Hypothalamus (tissue), 51 donors: ENCODE measurements around the gene TPRN.
A peak's percentile ranks its signal among the peaks of the same experiment; 100 is the strongest.

ENCODE experiments used
- DNase-seq, 51 donors: peaks; one replicate each; lab custom pipeline; 2025; lab: John Stamatoyannopoulos, UW

The TPRN gene

DNA sequence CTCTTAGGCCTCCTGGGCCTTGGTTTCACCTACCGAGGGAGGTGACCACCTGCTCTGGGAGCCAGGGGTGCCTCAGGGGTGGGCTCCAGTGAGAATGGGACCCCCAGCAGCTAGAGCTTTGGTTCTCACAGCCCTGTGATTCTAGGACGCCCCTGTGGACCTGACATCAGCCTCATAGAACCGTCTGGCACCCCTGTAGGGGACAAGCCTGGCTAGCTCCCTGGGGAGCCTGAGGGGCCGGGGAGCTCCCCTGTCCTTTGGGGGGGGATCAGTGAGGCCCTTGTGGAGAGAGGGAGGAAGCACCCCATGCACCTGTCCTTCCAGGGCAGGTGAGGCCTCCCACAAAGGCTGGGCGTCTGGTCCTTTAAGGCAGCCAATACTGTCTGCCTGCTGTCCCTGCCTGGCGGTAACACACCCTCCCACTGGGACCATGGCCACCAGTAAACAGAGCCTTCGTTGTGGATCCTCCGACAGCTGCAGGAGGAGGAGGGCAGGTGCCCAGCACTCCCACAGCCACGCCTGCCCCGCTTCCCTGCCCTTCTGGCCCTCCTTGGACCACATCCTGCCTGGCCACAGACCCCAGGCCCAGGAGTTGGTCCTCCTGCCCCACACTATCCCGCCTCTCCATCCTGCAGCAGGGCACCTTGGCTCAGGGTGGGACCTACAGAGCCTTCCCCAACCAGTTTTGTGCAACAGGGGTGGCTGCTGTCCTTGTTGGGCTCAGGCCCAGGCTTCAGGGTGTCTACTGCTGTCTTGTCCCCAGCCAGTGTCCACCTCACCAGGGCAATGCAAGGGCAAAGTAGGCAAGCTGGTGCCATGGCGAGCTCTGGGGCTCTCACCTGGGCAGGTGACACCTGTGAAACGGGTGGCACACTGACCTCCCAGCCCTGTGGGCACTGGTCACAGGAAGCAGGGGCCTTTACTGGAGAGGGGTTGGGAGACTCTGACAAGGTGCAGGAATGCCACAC is 37.5 kb upstream of the TPRN start:
- DNase-seq, result peak in 40 of 51 donors; percentile 19 to 86 (median 57)

DNA sequence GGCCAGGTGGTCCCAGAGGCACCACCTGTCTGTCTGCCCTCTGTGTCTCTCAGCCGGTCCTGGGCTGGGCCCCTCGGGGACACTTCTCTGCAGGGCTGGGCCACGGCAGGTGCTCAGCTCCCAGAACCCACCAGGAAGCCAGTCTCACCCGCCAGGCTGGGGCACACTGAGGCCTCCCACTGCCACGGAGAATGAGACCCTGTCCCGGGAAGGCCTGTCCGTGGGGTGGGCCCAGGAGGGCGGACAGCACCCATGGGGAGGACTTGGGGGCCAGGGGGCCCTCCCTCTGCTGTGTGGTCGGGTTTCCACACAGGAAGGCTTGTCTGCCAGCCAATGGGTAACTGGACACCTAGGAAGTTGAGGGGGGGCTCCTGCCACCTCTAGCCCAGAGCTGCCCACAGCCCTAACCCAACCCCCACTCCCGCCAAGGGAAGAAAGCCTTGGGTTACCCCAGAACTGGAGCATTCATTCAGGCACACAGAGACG is 36.4 kb upstream of the TPRN start:
- DNase-seq, result peak in 3 of 51 donors; percentile 18 to 30 (median 18)

DNA sequence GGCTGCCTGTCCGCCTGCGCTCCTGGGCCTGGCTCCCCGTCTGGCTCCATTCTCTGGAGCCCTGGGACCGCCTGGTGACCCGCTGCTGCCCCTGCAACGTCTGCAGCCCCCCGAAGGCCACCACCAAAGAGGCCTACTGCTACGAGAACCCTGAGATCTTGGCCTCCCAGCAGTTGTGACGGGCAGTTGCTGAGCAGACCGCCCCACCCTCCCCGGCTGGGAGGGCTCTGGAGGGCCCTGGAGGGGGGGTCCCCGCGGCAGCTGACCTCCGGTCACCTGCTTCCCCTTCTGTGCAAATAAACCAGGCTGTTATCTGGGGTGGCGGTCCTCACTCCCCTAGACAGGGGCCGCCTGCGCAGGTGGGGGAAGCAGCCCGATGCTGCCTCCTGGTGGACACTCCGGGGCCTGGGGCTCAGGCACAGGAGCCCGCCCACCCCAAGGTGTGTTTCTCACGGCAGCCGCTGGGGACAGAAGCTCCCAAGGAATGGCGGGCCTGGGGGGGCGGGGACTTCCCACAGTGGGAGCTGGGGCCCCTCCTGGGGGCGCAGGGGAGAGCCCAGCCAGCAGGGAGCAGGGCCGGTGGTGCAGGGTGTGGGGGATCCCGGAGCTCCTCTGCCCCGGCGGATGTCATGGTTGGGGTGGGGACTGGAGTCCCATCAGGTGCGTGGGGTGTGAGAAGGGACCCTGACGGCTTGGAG is 35.8 kb upstream of the TPRN start:
- DNase-seq, result peak in 50 of 51 donors; percentile 10 to 89 (median 68)

DNA sequence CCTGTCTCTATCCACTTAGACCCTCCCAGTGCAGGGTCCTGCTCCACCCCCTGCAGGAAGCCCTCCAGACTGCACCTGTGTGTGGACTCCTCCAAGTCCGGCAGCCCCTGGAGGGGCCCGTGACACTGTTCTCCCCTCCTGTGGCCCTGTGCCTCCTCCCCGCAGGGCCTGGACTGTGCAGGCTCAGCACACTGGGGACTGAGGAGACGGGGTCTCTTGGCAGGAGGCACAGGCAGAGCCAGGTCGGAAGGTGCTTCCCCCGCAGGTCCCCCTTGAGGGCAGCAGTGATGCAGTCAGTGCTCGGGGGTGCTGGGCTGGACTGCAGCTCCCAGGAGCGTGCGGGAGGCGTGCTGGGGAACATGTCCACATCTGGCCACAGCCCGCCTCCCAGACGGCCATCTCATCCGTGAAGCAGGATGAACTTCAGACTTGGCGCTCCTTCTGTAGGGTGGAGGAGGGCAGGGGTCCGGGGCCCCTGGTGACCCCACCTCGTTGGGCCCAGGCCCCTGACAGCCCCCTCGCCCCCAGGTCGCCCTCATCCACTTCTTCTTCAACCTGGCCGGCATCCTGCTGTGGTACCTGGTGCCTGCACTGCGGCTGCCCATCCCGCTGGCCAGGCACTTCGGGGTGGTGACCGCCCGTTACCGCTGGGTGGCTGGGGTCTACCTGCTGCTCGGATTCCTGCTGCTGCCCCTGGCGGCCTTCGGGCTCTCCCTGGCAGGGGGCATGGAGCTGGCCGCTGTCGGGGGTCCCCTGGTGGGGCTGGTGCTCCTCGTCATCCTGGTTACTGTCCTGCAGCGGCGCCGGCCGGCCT is 35.1 kb upstream of the TPRN start:
- DNase-seq, result no peak

DNA sequence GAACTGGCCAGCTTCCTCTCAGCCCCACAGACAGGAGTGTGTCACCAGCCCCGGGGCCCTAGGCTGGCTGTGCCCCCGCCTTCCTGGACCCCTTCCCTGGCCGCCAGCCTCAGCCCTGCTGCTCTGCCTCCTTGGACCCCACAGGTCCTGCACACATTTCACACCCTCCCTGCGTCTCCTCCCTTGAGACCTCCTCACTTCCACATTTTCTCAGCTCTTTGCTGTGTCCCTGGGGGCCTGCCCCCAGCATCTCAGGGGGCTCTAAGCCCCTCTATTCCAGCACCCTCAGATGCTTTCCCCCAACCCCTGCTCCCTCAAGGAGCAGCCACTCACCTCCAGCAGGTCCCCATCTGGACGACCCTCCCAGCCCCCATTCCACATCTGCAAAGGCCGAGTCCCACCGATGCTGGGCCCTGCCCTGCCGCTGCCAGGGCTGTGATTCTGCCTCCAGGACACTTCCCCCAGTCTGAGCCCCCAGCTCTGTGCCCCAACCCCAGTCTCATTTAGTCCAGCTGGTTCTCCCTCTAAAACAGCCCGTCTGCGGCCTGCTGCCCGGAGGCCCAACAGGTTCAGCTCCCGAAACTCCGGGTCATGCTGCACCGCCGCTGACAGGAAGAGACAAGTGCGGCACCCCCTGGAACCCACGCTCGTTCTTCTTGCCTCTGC is 34.4 kb upstream of the TPRN start:
- DNase-seq, result no peak

DNA sequence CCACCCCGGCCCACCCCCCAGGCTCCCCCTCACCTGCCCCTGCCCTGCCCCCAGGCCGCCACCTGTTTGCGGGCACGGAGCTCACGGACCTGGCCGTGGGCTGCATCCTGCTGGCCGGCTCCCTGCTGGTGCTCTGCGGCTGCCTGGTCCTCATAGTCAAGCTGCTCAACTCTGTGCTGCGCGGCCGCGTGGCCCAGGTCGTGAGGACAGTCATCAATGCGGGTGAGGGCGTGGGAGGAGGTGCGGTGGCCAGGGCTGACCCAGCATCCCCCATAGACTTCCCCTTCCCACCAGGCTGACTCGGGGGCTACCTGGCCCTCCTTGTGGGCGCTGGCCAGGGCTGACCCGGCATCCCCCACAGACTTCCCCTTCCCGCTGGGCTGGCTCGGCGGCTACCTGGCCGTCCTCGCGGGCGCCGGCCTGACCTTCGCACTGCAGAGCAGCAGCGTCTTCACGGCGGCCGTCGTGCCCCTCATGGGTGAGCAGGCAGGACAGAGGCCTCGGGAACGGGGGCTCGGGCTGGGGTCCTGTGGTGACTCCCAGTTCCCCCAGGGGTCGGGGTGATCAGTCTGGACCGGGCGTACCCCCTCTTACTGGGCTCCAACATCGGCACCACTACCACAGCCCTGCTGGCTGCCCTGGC is 33.6 kb upstream of the TPRN start:
- no peak for DNase-seq

DNA sequence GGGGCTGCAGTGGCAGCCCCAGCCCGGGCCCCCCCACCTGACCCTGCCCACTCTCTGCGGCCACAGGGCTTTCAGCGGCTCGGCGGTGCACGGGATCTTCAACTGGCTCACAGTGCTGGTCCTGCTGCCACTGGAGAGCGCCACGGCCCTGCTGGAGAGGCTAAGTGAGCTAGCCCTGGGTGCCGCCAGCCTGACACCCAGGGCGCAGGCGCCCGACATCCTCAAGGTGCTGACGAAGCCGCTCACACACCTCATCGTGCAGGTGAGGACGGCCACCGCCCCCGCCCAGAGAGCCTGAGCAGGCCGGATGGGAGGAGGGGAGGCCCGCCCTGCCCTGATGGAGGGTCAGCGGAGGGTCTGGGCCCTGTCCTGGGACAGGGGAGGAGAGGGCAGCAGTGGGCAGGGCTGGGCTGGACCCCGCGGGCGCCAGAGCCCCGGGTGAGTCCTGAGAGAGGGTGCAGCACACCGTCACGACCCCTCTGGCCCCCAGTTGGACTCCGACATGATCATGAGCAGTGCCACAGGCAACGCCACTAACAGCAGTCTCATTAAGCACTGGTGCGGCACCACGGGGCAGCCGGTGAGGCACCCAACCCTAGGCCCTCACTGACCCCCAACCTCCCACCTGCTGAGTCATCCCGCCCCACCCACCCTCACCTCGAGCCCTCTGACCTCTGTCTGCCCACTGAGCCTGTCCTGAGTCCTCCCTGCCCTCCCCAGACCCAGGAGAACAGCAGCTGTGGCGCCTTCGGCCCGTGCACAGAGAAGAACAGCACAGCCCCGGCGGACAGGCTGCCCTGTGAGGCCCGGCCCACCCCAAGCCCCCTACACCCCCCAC is 32.8 kb upstream of the TPRN start:
- DNase-seq, result no peak

DNA sequence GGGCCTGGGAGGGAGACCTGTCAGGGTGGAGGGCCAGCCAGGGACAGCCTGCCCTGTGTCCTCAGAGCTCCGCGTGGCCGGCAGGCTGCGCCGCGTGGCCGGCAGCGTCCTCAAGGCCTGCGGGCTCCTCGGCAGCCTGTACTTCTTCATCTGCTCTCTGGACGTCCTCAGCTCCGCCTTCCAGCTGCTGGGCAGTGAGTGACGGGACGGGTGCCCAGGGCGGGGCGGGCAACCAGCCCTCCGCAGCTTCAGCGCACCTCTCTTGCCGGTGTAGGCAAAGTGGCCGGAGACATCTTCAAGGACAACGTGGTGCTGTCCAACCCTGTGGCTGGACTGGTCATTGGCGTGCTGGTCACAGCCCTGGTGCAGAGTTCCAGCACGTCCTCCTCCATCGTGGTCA is 32.0 kb upstream of the TPRN start:
- no peak for DNase-seq

DNA sequence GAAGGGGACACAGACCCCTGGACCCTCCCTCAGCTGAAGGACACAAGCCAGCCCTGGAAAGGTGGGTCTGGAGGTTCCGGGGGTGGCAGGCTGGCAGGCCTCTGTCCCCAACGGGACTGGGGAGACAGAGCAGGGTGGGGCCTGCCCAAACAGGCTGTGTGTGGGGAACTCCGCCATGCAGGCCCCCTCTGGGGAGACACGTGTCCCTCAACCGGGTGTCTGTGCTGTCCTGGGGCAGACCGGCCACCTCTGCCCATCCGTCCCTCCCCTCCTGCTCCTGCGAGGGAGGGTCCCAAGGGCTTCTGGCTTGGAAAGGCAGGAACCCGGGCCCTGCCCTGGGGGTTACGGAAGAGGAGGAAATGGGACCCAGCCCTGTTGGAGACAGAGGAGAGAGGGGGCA is 31.6 kb upstream of the TPRN start:
- DNase-seq, result no peak

DNA sequence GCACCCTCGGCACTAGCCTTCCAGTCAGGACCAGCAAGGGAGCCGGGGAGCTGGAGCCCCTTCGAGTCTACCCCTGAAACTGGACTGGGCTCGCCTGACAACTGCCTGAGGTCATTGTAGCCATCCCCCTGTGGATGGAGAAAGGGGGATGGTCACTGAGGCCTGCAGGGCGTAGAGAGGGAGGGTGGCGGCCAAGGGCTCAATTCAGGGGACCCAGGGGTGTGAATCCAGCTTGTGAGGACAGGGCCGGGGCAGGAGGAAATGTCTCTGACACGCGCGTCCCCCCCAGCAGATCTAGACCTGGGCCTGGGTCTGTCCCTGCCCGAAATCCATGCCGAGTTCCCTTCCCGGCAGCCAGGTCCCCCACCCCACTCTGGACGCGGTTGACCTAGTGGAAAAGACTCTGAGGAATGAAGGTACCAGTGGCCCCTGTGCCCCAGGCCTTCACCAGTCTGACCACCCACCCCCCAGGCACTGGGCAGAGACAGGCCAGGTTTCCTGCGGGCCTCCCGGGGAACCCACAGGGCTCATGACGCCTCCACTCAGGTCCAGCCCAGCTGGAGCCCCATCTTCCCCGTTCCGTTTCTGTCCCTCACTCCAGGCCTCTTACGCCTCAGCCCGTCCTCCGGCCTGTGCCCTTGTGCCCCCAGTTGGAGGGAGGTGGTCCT is 31.0 kb upstream of the TPRN start:
- DNase-seq, result no peak

DNA sequence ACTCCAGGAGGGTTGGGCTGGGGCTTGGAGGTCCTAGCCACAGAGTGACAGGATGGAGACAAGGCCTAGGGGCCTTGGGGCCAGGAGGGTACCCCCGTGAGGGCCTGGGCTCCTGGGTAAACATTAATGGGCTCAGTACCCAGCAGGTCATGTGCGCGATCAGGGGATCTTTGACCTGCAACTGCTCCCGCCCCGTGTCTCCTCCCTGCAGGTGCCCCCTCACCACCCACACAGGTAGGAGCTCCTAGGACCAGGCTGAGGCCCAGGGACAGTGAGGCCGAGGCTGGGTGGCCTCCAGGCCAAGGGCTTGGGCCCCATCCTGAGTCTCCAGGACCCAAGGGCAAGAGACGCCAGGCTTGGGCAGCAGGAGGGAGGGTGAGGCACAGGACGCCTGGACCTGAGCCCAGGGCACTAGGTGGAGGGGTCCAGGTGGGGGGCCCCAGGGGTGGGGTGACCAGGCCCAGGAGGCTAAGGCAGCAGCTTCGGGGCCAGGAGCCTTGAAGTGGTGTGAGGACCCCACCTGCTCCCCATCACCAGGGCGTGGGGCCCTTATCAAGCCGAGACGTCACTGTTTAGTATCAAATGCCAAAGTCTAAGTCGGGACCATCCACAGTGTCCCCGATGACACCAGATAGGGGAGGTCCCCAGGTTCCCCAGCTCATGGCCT is 30.3 kb upstream of the TPRN start, which contains the start of gene SLC34A3:
SLC34A3 (plus strand) TSS at position 197 of the 667 bp plus-strand sequence. CDS start 802 bp downstream, outside the sequence.
- DNase-seq, result no peak

DNA sequence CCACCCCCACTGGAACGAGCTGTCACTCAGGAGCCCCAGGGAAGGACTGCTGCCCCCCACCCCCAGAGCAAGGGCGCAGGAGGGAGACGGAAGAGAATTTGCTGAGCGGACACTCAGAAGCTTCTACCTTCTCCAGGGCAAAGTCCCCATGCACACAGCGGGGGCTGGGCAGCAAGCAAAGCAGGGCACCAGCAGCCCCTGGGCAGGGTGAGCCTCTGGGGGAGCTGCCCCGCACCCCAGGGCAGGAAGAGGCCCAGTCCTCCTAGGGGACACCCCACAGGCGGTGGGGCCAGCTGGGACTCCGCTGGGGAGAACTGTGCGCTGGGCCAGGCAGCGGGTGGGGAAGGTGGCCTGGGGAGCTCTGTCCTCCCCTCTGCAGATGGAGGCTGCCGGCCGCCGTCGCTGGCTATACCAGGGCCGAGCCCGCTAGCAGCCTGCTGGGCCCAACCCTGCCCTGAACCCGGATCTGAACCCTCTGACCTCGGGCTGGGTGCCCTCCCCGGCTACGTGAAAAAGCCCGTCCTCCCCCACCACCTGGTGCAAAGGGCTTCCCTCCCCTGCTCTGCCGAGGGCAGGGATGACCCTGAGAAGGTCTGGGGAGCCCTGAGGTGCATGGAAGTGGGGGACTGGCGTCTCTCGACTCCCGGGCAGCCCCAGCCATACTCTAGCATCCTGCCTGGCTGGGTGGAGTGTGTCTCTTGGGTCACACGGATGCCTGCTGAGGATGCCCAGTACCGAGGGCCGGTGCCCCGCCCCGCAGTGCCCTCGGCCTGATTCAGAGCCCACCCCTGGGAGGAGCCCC is 29.6 kb upstream of the TPRN start:
- DNase-seq, result no peak

DNA sequence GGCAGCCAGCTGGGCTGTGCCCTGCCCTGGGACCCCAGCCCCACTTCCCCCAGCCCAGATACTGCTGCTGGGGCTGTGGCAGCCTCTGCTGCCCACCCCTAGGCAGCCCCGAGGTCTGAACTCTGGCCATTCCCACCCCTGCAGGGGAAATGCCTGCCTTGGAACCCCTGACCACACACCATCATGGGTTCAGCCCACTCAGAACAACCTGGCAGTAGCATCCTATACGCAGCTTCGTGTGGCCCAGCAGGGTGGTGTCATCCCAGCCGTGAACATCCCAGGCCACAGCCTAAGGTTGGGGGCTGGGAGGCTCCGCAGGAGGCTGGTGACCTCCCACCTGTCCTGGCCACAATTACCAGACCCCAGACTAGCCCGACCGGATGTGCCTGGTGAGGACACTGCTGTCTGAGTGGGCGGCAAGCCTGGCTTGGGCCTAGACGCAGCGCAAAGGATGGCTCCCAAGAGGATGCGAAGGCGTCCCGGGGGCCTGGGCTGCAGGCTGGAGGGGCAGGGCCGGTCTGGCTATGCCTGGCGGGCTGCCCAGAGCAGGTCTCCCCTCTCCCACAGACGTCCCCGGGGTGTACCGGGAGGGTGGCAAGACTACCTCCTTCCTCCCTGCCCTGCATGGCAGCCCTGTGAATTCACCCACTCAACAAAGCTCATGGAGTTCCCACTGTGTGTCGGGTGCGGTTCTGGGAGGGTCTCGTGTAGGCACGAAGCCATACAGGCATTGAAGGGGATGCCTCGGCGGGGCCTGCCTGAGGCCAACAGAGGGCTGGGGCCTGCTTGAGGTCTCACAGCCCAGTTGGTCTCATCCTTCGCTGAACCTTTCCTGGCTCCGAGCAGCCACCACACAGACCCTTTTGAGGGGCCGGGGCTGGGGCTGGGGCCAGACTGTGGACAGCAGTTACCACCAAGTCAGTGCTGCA is 28.7 kb upstream of the TPRN start:
- DNase-seq, result no peak

DNA sequence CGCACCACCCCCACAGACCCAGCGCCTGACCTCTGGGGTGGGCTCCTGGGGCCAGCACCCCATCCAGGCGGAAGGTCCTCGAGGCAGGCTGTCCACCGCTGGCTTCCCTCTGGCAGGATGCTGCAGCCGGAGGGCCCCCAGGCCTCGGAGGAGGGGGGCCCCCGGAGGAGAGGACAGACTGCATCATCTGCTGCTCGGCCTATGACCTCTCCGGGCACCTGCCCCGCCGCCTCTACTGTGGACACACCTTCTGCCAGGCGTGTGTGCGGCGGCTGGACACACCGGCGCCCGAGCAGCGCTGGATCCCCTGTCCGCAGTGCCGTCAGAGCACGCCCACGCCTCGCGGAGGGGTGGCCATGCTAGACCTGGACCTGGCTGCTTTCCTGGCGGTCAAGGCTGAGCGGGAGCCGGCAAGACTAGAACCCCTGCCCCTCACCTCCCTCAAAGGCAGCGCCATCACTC is 28.0 kb upstream of the TPRN start:
- no peak for DNase-seq

DNA sequence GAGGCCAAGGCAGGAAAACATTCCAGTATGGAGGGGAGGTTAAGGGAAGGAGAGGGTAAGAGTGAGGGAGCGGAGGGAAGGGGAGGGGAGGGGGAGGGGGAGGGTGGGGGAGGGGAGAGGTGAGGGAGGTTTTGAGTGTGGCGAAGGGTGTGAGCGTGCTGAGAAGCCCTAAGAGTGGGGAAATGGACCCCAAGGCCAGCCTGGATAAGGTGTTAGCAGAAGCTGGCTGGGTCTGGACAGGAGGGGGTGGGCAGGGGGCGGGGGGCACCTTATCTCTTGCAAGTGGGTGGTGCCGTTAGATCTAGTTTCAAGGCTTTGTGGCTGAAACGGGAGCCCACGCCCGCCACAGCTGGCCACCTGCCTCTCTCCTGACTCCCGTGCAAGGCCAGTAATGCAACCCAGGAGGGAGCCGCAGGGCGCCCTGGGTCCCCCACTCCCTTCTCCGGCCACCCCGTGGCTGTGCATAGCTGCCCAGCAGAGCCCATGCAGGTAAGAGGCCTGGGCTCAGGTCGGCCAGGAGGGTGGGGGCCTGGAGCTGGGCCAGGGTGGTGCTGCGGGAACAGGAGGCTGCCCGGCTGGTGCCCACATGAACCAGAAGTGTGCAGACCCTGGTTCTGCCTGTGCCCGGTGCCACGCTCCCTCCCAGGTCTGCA is 27.4 kb upstream of the TPRN start:
- no peak for DNase-seq
